Nephron progenitor cell (in vitro differentiated cells): ENCODE measurements around the gene TUBD1.
A peak's percentile ranks its signal among the peaks of the same experiment; 100 is the strongest.

Experiments
- DNase-seq: peaks from one replicate; pipeline ENCODE4 v3.0.0; 2021
- H3K27ac Mint-ChIP-seq: 2 replicates; pipeline ENCODE4 v1.8.0; 2021; ENCODE audit warnings: mild to moderate bottlenecking, moderate library complexity, mixed read lengths
- H3K27me3 Mint-ChIP-seq: 2 replicates; pipeline ENCODE4 v1.8.0; 2021; ENCODE audit warnings: mild to moderate bottlenecking, low read depth, mixed read lengths; ENCODE audit not compliant: poor library complexity
- H3K36me3 Mint-ChIP-seq: 2 replicates; pipeline ENCODE4 v1.8.0; 2021; ENCODE audit warnings: low read depth, mixed read lengths
- H3K4me1 Mint-ChIP-seq: 2 replicates; pipeline ENCODE4 v1.8.0; 2021; ENCODE audit warnings: mixed read lengths
- H3K4me3 Mint-ChIP-seq: 2 replicates; pipeline ENCODE4 v1.8.0; 2021; ENCODE audit warnings: mild to moderate bottlenecking, moderate library complexity, mixed read lengths
- H3K9me3 Mint-ChIP-seq: 2 replicates; pipeline ENCODE4 v1.8.0; 2021; ENCODE audit warnings: mild to moderate bottlenecking, moderate library complexity, mixed read lengths
- TF ChIP-seq, protein P1 (sequence below): fragments of 200-600 bp; sonication (generic); IDR thresholded peaks from 2 replicates; pipeline ENCODE4 v1.5.0; 2021; ENCODE audit warnings: antibody characterized with exemption

Gene TUBD1

DNA sequence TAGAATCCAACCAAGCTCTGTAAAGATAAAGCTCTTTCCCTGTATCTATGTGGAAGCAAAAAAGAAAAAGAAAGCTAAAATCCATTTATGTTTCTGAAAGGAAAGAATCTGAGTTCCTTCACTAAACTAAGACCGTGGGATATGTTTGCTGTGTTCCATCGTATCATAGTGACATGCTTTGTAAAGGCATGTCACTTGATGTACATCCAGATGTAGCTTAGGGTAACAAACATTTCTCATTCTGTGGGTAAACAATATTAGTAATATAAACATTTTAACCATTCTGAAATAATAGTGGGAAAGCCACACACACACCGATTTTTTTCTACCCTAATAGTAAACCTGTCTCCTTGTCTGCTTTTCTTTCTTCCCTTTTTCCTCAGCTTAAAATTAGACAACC lies 78.1 kb downstream of the TUBD1 start:
- Mint-ChIP-seq H3K36me3 (peaks cover 38% of the 10 kb centered on the region), H3K27ac (no peak overlapping the region), H3K4me3 (no peak overlapping the region), H3K4me1 (no peaks in the 10 kb centered on the region), H3K27me3 (no peaks in the 10 kb centered on the region), H3K9me3 (no peaks in the 10 kb centered on the region)
- TF ChIP-seq, protein P1, sequence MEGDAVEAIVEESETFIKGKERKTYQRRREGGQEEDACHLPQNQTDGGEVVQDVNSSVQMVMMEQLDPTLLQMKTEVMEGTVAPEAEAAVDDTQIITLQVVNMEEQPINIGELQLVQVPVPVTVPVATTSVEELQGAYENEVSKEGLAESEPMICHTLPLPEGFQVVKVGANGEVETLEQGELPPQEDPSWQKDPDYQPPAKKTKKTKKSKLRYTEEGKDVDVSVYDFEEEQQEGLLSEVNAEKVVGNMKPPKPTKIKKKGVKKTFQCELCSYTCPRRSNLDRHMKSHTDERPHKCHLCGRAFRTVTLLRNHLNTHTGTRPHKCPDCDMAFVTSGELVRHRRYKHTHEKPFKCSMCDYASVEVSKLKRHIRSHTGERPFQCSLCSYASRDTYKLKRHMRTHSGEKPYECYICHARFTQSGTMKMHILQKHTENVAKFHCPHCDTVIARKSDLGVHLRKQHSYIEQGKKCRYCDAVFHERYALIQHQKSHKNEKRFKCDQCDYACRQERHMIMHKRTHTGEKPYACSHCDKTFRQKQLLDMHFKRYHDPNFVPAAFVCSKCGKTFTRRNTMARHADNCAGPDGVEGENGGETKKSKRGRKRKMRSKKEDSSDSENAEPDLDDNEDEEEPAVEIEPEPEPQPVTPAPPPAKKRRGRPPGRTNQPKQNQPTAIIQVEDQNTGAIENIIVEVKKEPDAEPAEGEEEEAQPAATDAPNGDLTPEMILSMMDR: no peak
- DNase-seq: no peak

DNA sequence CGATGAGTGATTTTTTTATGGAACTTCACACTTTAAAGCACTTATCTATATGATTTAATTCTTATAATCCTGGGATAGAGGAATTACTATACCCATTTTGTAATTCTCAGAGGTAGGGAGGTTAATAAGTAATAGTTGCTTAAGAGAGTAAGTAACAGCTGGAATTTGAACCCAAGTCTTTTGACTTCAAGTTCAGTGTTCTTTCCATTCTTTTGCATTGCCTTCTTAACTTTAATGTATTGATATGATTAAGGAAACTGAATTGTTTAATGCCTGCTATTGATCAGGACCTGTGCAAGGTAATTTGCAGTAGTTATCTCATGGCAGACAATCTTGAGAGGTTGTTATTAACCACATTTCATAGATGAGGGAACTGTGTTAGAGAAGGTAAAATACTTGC lies 78.5 kb downstream of the TUBD1 start:
- TF ChIP-seq, protein P1: no peak
- Mint-ChIP-seq H3K9me3 (no peaks in the 10 kb centered on the region), H3K27me3 (no peaks in the 10 kb centered on the region), H3K4me3 (no peak overlapping the region), H3K36me3 (peaks cover 38% of the 10 kb centered on the region), H3K4me1 (no peaks in the 10 kb centered on the region), H3K27ac (no peak overlapping the region)
- no peak for DNase-seq

DNA sequence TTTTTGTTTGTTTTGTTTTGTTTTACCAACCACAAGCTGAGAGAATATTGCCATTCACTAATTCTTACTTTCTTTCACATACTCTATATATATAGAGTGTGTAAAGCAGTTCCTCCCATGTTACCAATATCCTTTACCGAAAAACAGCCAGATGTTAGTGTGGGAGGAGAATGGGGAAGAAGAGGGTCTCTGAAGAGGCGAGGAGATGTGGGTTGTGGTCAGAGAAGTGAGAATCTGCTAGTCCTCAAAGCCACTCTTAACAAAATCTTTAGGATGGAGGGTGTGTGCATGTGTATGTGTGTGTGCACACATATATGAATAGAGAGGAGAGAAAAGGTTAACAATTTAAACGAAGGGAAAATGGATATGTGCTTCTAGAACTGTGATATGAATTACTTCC lies 80.6 kb downstream of the TUBD1 start:
- Mint-ChIP-seq H3K27me3 (no peaks in the 10 kb centered on the region), H3K9me3 (no peaks in the 10 kb centered on the region), H3K36me3 (peaks cover 44% of the 10 kb centered on the region), H3K4me3 (no peak overlapping the region), H3K4me1 (no peaks in the 10 kb centered on the region), H3K27ac (no peak overlapping the region)
- DNase-seq: no peak
- TF ChIP-seq, protein P1: no peak

DNA sequence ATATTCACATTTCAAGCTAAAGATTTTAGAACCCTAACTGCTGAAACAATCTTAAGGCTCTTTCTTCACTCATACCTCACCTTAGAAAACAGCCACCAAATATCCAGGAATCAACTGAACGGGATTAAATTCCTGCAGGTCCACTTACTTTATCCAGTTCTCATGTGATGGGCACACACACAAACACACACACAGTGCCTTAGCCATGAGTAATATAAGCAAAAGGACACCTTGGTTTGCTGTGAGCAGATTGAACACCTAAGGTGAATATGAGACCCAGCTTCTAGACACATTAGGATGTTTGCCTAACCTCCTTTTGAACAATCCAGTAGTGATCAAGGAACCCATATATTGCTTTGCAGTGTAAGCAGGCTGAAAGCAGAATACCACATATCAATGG lies 81.5 kb downstream of the TUBD1 start:
- Mint-ChIP-seq H3K27me3 (no peaks in the 10 kb centered on the region), H3K4me1 (no peaks in the 10 kb centered on the region), H3K9me3 (no peaks in the 10 kb centered on the region), H3K27ac (peak overlapping the region; percentile 68), H3K4me3 (no peak overlapping the region), H3K36me3 (peaks cover 41% of the 10 kb centered on the region)
- TF ChIP-seq, protein P1: no peak
- no peak for DNase-seq

DNA sequence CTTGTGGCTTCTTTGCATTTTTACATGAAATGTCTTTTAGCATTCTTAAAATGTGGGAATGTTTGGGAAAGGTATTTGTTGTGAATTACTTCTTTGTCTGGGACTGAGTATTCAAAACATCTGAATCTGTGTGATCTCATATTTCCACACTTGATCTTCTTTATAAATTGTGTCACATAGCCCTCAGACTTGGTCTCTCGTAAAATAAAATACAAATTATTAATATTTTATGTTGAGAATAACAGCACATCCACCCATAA lies 81.9 kb downstream of the TUBD1 start:
- DNase-seq: no peak
- Mint-ChIP-seq H3K27me3 (no peaks in the 10 kb centered on the region), H3K27ac (no peak overlapping the region), H3K4me1 (no peaks in the 10 kb centered on the region), H3K4me3 (no peak overlapping the region), H3K36me3 (peaks cover 37% of the 10 kb centered on the region), H3K9me3 (no peaks in the 10 kb centered on the region)
- TF ChIP-seq, protein P1: no peak
